Measurements from ENCODE around the gene FRMD4A.
"Not testable (repeated sequence)": the region's sequence is repeated elsewhere in the genome, so short reads cannot be mapped to it uniquely, and the experiment has no call there.

Gene FRMD4A

DNA sequence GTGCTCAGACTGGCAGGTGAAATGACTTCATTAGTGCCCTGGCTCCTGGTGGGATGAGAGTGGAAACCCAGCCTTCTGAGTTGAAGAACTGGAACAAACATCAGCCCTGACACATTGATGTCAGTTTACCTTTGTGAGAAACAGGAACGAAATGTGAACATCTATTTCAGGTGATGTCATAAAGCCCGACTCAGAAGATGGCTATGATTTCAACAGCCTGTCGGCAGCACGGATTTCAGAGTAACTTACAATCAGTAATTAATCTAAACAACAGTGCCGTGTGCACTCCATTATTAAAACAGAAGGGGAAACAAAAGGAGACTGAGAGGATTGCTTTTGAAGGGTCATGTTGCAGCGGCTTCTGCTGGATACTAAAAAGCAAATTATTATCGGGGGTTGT, 243.2 kb downstream of the FRMD4A start:
- no peak for DNase-seq

DNA sequence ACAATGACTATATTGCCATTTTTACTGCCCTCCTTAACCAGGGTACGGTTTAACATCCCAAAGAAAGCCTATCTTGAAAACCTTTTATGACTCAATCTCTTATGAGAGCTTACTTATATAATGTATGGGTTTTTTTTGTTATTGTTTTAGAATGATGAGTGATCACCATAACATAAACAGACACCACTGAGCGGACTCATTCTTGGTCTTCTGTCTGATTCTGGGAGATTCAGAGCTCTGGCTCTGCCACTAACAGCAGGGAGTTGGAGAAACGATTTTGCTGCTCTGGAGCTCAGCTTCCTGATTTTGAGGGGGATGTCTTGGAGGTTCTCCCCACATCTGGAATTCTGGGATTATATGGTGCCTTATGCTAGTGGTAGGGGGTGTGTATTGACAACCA, 244.1 kb downstream of the FRMD4A start:
- DNase-seq, result no peak

DNA sequence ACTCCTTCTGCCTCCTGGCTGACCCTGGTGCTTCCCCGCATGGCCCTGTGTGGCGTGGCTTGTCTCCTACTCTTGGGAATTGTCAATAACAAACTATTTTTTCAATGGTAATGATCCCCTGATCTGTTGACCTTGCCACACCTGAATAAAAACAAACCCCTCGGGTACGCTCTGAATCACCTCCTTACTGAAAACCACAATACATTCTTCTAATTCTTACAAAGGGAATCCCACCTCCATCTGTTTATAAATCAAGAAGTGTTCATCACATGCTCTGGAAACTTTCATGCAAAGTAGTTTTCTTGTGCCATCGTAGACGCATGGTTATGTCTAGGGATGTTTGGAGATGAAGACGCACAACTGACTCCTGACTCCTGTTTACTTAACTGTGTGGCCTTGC, 245.8 kb downstream of the FRMD4A start:
- no peak for DNase-seq

DNA sequence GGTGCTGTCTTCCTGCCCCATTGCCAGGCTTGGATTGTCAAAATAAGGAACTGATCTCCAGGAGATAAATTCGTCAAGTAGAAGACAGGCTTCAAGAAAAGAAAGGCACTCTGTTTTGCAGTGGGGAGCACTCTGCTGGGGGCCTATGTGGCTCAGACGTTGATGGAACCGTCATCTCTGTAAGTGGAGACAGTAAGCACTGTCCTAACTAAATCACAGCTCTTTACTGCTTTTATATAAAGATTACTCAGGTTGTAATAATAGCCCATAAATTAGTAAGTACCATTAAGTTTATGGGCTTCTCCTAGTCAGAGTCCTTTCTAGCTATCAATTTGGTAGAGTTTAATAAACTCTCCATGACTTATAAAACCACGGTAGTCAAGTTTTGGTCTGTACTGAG, 249.9 kb downstream of the FRMD4A start:
- DNase-seq, result no peak

DNA sequence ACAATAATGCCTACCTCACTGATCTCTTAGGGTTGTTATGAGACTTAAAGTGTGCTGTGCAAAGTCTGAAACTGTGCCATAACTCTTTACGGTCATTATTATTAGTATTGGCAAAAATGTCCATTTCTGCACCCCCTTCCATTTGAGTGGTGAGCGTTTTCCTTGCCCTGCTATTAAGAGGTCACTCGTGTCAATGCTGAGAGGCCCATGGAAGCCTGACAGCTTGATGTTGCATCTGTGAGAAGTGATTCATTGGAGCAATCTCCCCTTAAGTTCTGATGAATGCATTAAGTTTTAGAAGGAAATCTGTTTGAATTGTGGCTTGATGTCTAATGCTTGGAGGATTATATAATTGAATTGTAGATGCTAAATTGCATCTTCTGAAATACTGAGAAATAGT, 253.3 kb downstream of the FRMD4A start:
- DNase-seq, result no peak

- DNase-seq, result no peak
Observed at GRCh38 chr10:14074062-14074884, 256.5 kb downstream of the FRMD4A start.

- no peak for DNase-seq
Observed at GRCh38 chr10:14072541-14072940, 258.2 kb downstream of the FRMD4A start.

GRCh38 chr10:14071956-14072355, 258.8 kb downstream of the FRMD4A start:
- no peak for DNase-seq

DNA sequence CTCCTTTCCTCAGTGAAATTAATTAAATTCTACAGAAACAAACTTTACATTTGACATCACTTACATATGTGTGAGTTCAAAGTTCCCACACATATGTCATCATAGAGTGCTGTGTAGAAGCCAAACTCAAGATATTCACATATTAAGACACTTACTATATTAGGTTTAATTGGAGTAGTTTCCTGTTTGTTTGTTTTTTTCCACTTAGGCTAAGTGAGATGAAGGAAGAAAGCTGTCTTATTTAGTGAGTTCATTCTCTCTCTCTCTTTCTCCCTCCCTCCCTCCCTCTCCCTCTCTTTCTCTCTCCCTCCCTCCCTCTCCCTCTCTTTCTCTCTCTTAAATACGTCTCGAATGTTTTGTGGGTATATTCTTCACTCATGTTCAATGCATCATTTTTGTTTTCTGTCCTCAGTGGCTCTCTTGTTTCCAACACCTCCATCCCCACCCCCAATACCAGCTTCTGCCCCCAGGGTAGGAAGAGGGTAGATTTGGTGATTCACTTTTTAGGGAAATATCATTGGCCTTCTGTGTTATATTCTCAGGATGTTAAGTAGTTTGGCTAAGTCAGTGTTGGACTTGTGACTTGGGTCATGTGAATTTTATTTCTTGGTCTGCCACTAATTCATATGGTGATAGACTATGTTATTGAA, 262.0 kb downstream of the FRMD4A start:
- DNase-seq, result no peak

DNA sequence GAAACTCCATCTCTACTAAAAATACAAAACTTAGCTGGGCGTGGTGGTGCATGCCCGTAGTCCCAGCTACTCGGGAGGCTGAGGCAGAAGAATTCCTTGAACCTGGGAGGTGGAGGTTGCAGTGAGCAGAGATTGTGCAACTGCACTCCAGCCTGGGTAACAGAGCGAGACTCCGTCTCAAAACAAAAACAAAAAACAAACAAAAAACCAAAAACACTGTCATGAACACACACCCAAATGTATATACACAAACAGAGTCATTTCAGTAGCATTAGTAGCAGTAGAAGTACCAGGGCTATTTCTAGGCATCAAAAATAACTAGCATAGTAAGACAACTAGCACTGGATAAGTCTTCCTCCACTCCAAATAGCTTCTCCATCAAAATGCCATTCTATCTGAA, 263.1 kb downstream of the FRMD4A start:
- DNase-seq, result not testable (repeated sequence)

- DNase-seq, result no peak
Observed at GRCh38 chr10:14066106-14066505, 264.6 kb downstream of the FRMD4A start.

DNA sequence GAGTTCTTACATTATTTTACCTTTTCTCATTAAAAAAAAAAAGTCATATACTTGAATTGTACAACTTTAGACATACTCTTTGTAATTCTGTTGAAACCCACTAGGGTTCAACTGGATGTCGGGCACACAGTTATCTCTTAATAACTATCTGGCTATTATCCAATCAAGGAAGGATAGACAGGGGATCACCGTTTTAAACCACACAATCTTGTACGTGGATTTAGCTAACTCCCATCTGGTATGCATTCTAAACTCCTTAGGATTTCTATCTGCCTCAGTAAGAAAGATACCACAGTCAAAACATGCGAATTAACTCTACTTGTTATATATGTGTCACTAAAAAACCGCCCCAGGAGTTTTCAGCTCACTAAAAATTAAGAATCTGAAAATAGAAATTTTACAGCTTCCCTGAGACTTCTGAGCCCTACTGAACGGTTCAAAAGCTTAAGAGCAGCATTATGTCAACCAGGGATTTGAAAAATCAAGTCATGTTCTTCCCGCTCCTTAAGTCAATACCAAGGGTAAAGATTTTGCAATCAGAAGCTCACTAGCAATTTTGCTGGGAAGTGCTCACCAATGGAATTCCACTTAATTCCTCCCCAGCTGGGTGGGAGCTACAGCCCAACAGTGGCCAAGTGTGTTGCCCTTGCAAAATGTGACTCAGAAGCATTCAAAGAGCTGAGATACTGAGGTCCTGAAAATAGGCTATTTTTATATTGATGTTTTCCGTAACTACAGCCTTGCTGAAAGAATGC, 267.0 kb downstream of the FRMD4A start:
- no peak for DNase-seq

DNA sequence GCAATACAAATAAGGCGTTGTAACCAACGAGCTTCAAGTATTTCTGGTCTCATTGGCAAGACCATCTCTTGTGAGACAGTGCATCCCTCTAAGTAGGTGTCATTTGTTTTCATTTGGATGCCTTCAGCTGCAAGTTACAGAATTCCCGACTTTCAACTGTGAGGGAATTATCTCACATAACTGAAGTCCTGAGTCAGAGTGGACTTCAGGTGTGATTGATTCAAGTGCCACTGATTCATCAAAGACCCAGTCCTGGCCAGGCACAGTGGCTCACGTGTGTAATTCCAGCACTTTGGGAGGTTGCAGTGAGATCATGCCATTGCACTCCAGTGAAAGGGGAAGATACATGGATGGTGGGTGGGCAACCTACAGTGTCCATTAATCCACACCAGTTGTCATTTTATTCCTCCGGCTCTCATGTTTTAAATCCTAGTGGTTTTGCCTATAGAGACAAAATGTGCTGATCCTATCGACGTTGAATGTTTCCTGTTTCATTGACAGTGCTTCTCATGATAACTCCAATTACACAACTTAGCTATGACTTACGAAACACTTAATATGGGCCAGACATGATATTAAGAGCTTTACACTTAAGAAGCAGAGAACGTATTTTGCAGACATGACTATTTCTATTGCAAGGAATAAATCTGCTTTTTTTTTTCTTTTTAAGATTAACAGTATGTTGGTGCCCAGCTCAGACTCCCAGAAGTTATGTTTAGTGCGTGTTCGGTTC, 268.0 kb downstream of the FRMD4A start:
- no peak for DNase-seq

- no peak for DNase-seq
Observed at GRCh38 chr10:14060320-14061070, 270.2 kb downstream of the FRMD4A start.

- no peak for DNase-seq
Observed at GRCh38 chr10:14056610-14057332, 274.0 kb downstream of the FRMD4A start.

- no peak for DNase-seq
Observed at GRCh38 chr10:14052931-14053330, 277.8 kb downstream of the FRMD4A start.

DNA sequence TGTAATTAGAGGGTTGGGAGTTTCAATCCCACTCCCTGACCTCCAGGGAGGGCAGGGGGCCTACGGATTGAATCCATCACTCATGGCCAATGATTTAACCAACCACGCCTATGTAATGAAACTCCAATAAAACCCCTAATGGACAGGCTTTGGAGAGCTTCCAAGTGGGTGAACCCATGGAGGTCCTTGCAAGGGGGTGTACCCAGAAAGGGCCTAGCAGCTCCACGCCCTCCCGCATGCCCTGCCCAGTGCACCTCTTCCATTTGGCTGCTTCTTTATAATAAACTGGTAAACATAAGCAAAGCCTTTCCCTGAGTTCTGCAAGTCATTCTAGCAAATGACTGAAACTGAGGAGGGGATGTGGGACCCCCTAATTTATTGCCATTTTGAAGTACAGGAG, 280.1 kb downstream of the FRMD4A start:
- no peak for DNase-seq

DNA sequence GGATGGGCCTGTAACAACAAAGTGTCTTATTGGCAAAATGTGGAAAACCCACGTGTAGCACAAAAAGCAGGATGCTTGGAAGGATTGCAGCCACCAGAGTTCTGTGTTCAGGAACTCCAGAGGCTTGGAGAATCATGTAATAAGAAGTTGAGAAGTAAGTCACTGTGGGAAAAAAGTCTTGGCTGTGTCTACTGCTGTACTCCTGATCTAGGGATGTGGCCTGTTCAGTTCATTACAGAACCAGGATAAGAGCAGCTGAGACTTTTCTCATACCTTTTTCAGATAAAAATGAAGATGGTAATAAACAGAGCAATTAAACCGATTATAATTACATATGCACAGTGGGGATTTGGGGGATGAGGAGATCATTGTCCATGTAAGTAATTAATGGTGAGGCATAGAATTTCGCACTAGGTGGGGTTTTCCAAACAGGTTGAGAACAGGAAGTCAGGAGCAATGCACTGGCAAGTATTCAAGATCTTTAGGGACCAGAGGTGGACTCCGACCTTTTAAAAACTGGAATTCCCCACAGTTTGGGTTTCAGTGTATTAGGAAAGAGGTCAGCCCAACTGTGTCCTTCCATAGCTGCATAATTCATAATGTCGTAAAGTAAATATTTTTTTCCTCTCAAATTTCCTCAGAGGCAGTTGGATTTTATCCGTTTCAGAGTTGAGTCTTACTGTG, 281.7 kb downstream of the FRMD4A start:
- DNase-seq, result no peak

- no peak for DNase-seq
Observed at GRCh38 chr10:14047431-14047830, 283.3 kb downstream of the FRMD4A start.

GRCh38 chr10:14042051-14042450, 288.7 kb downstream of the FRMD4A start:
- DNase-seq, result not testable (repeated sequence)
